Medulla oblongata (tissue), 1 donor: ENCODE results near the gene PTPRM.

Source experiments
- DNase-seq: peaks from one replicate; pipeline ENCODE4 v3.0.0-alpha.2; 2015; ENCODE audit errors: extremely low spot score

The PTPRM gene

GRCh38 chr18:7567474-7568425 is 634 bp downstream of the PTPRM start:
- DNase-seq = no peak

GRCh38 chr18:7568426-7568825 is 1.3 kb downstream of the PTPRM start:
- no peak for DNase-seq

- DNase-seq = no peak
These were observed 4.5 kb downstream of the PTPRM start for GRCh38 chr18:7571626-7572025.

GRCh38 chr18:7572822-7573221 is 5.7 kb downstream of the PTPRM start:
- no peak for DNase-seq

GRCh38 chr18:7575465-7576028 is 8.4 kb downstream of the PTPRM start:
- no peak for DNase-seq

- DNase-seq = no peak
These were observed 9.0 kb downstream of the PTPRM start for GRCh38 chr18:7576077-7576476.

GRCh38 chr18:7576685-7577084 is 9.6 kb downstream of the PTPRM start:
- DNase-seq = no peak

GRCh38 chr18:7577706-7578105 is 10.6 kb downstream of the PTPRM start:
- DNase-seq = no peak

GRCh38 chr18:7579176-7579917 is 12.2 kb downstream of the PTPRM start:
- no peak for DNase-seq

GRCh38 chr18:7579918-7580542 is 12.9 kb downstream of the PTPRM start:
- DNase-seq = no peak

- no peak for DNase-seq
These were observed 17.6 kb downstream of the PTPRM start for GRCh38 chr18:7584646-7585275.

- no peak for DNase-seq
These were observed 18.2 kb downstream of the PTPRM start for GRCh38 chr18:7585276-7585670.

- DNase-seq = no peak
These were observed 19.3 kb downstream of the PTPRM start for GRCh38 chr18:7586379-7586778.

GRCh38 chr18:7590826-7591560 is 23.9 kb downstream of the PTPRM start:
- DNase-seq = no peak

- DNase-seq = no peak
These were observed 25.4 kb downstream of the PTPRM start for GRCh38 chr18:7592305-7593071.

GRCh38 chr18:7593218-7593819 is 26.2 kb downstream of the PTPRM start:
- DNase-seq = no peak

GRCh38 chr18:7596147-7596546 is 29.0 kb downstream of the PTPRM start:
- DNase-seq = no peak

GRCh38 chr18:7597500-7597899 is 30.4 kb downstream of the PTPRM start:
- DNase-seq = no peak

GRCh38 chr18:7598167-7599047 is 31.3 kb downstream of the PTPRM start:
- DNase-seq = no peak
